Natural killer cell (primary cell): Measurements from ENCODE around the gene SPPL3. TPM values are rescaled to one million over a fixed set of nuclear protein-coding genes. Genes with fewer than 3 reads are reported as not detected.

Experiments used
- ATAC-seq, 3 donors: fragments of 150-1000 bp in 2 of 3; fragments of 200-7000 bp in 1 of 3; cut with Tn5 transposase; 1 replicate in 1 of 3; 2 replicates in 2 of 3; pipeline ENCODE4 v1.10.0; 2021; ENCODE audit warnings: mild to moderate bottlenecking in 2 of 3, moderate library complexity in 2 of 3
- DNase-seq, 2 donors: peaks; one replicate each; pipeline versions ENCODE4 v3.0.0 to v3.0.0-alpha.2; 2013 to 2021; ENCODE audit warnings: mixed read lengths in 1 of 2
- H3K27ac ChIP-seq: one replicate; pipeline ENCODE4 v1.5.1; 2013; ENCODE audit warnings: mild to moderate bottlenecking, low read length
- H3K27me3 ChIP-seq: one replicate; pipeline ENCODE4 v1.6.1; 2013; ENCODE audit warnings: low read length; ENCODE audit not compliant: control insufficient read depth, insufficient read depth
- H3K36me3 ChIP-seq: one replicate; pipeline ENCODE4 v1.6.1; 2013; ENCODE audit warnings: low read length; ENCODE audit not compliant: control insufficient read depth, insufficient read depth
- H3K4me1 ChIP-seq: one replicate; pipeline ENCODE4 v1.6.1; 2013; ENCODE audit warnings: low read length; ENCODE audit not compliant: control insufficient read depth, insufficient read depth
- H3K4me3 ChIP-seq: one replicate; pipeline ENCODE4 v1.5.1; 2013; ENCODE audit warnings: low read length
- H3K9me3 ChIP-seq: one replicate; pipeline ENCODE4 v1.6.1; 2013; ENCODE audit warnings: low read length; ENCODE audit not compliant: control insufficient read depth, insufficient read depth
- H3K27ac Mint-ChIP-seq, 2 donors: one replicate each; pipeline ENCODE4 v1.8.0; 2022; ENCODE audit warnings: mild to moderate bottlenecking in 2 of 2, mixed read lengths in 2 of 2, moderate library complexity in 1 of 2
- H3K27me3 Mint-ChIP-seq, 2 donors: one replicate each; pipeline ENCODE4 v1.8.0; 2022; ENCODE audit warnings: low read depth in 2 of 2, mixed read lengths in 2 of 2
- H3K36me3 Mint-ChIP-seq: one replicate; pipeline ENCODE4 v1.8.0; 2022; ENCODE audit warnings: mixed read lengths
- H3K4me1 Mint-ChIP-seq, 2 donors: one replicate each; pipeline ENCODE4 v1.8.0; 2022; ENCODE audit warnings: mixed read lengths in 2 of 2
- H3K4me3 Mint-ChIP-seq: one replicate; pipeline ENCODE4 v1.8.0; 2022; ENCODE audit warnings: mild to moderate bottlenecking, moderate library complexity, mixed read lengths
- H3K9me3 Mint-ChIP-seq, 2 donors: one replicate each; pipeline ENCODE4 v1.8.0; 2022; ENCODE audit warnings: mixed read lengths in 2 of 2
- WGBS: methylation state at CpG from one replicate; pipeline ENCODE4 v1.1.7; 2013; ENCODE audit warnings: missing lambda C conversion rate; ENCODE audit not compliant: insufficient coverage; 5-methylcytosine and 5-hydroxymethylcytosine counted together
- intact Hi-C: fragments of 100-400 bp; cut with micrococcal nuclease; formaldehyde crosslinking; loops from one replicate; pipeline ENCODE4 v1.14.2; 2022
- total RNA-seq, 4 donors: library from RNA; stranded (reverse); fragments of 120-200 nt in 1 of 4; gene quantifications; one replicate each; pipeline versions ENCODE4 v1.2.3 to v1.2.4, GENCODE V29; 2013 to 2022
- TF ChIP-seq, protein P1 (sequence below): fragments of 200-600 bp; IDR thresholded peaks from one replicate; pipeline ENCODE4 v1.8.0; 2022; ENCODE audit warnings: antibody characterized with exemption

SPPL3 gene
- total RNA-seq, 3 donors from 2014 or later (not counting 1 experiment from before 2014, with no cell fraction given) = 31.5 to 40.2 (median 39.9) TPM

DNA sequence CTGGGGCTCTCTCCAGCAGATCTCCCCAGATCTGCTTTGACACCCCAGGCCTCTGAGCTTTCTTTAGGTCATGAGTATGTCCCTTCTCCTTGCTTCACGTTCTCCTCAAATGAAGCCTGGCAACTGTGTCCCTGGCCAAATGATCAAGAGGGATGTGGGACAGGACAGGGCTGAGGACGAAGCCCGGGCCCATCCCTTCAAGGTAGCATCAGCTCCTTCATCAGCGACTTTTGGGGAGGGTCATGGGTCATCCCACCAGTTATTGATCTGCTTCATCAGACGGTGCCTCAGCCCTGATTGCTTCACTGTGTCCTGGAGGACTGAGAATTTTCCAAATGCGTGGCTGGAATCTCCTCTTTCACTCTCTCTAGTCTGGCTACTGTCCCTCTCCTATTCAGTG lies 146.2 kb downstream of the SPPL3 start:
- Mint-ChIP-seq H3K9me3 (no peaks in the 10 kb centered on the region), H3K27me3 (no peaks in the 10 kb centered on the region), H3K4me3 (no peak overlapping the region), H3K4me1 (no peaks in the 10 kb centered on the region), H3K27ac (no peak overlapping the region), H3K36me3 (peaks cover 10% of the 10 kb centered on the region)
- Histone ChIP-seq H3K27me3 (no peaks in the 10 kb centered on the region), H3K27ac (no peak overlapping the region), H3K4me1 (no peaks in the 10 kb centered on the region), H3K4me3 (no peak overlapping the region), H3K9me3 (peaks cover 4% of the 10 kb centered on the region), H3K36me3 (peaks cover 6% of the 10 kb centered on the region)
- TF ChIP-seq, protein P1, sequence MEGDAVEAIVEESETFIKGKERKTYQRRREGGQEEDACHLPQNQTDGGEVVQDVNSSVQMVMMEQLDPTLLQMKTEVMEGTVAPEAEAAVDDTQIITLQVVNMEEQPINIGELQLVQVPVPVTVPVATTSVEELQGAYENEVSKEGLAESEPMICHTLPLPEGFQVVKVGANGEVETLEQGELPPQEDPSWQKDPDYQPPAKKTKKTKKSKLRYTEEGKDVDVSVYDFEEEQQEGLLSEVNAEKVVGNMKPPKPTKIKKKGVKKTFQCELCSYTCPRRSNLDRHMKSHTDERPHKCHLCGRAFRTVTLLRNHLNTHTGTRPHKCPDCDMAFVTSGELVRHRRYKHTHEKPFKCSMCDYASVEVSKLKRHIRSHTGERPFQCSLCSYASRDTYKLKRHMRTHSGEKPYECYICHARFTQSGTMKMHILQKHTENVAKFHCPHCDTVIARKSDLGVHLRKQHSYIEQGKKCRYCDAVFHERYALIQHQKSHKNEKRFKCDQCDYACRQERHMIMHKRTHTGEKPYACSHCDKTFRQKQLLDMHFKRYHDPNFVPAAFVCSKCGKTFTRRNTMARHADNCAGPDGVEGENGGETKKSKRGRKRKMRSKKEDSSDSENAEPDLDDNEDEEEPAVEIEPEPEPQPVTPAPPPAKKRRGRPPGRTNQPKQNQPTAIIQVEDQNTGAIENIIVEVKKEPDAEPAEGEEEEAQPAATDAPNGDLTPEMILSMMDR = no peak
- ATAC-seq = no peak
- no peak for DNase-seq
- WGBS = 92% methylated on average over 6 of the region's 6 CpGs
- intact Hi-C loops = no loop called here

DNA sequence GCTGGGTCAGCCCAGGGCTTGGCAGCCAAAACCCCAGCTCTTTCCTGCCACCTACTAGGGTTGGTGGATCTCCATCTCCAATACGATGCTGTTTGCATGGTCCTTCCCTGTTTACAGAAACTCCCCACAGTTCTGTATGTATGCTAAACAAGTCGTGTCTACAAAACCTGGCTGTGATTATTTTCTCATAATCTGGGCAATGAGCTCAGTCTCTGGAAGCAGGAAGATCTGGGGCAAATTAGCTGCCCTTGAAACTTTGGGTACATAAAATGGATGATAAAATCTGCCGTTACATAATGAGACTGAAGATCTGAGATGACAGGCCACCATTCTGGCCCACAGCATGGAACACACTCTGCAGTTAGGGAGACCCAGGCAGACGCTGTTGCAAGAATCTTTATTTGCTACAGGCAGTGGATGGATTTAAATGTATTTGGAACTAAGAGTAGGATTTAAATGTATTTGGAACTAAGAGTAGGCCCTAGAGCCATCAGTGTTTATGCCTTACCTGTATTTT lies 146.9 kb downstream of the SPPL3 start:
- Histone ChIP-seq H3K36me3 (peaks cover 4% of the 10 kb centered on the region), H3K27ac (no peak overlapping the region), H3K9me3 (peaks cover 4% of the 10 kb centered on the region), H3K27me3 (no peaks in the 10 kb centered on the region), H3K4me3 (no peak overlapping the region), H3K4me1 (no peaks in the 10 kb centered on the region)
- TF ChIP-seq, protein P1 = no peak
- no peak overlapping the region for H3K4me3 Mint-ChIP-seq
- WGBS = 89% methylated on average over 4 of the region's 4 CpGs
- H3K9me3 Mint-ChIP-seq = no peaks in the 10 kb centered on the region
- H3K27me3 Mint-ChIP-seq = no peaks in the 10 kb centered on the region
- no peaks in the 10 kb centered on the region for H3K4me1 Mint-ChIP-seq
- no peak for DNase-seq
- intact Hi-C loops = no loop called here
- H3K36me3 Mint-ChIP-seq = peaks cover 10% of the 10 kb centered on the region
- no peak overlapping the region for H3K27ac Mint-ChIP-seq
- no peak for ATAC-seq

DNA sequence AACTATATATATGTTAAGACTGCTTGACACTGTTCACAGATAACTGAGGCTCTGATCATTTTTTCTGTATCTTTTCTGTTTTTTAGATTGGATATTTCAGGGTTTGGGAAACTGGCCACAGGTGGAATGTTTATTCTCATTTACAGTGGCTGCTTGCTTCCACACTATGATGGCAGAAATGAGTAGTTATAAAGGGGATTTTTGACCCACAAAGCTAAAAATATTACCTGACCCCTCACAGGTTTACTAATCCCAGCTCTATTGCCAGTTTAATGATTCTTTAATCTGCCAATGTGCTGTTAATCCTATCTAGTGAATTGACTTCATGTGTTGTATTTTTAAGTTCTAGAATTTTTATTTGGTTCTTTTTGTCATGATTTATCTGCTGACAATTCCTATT lies 148.9 kb downstream of the SPPL3 start:
- intact Hi-C loops = no loop called here
- no peaks in the 10 kb centered on the region for H3K27me3 ChIP-seq
- no peak overlapping the region for H3K27ac ChIP-seq
- H3K4me1 ChIP-seq = no peaks in the 10 kb centered on the region
- TF ChIP-seq, protein P1 = no peak
- H3K9me3 ChIP-seq = peaks cover 4% of the 10 kb centered on the region
- DNase-seq (no peak), ATAC-seq (no peak)
- no peak overlapping the region for H3K27ac Mint-ChIP-seq
- H3K4me3 ChIP-seq = no peak overlapping the region
- H3K4me1 Mint-ChIP-seq = no peaks in the 10 kb centered on the region
- peaks cover 10% of the 10 kb centered on the region for H3K36me3 Mint-ChIP-seq
- no peak overlapping the region for H3K4me3 Mint-ChIP-seq
- no peaks in the 10 kb centered on the region for H3K36me3 ChIP-seq
- H3K27me3 Mint-ChIP-seq = peaks cover 0 to 4% of the 10 kb centered on the region in 2 donors
- no peaks in the 10 kb centered on the region for H3K9me3 Mint-ChIP-seq

- Histone ChIP-seq H3K4me3 (no peak overlapping the region), H3K4me1 (no peaks in the 10 kb centered on the region), H3K27ac (no peak overlapping the region), H3K36me3 (no peaks in the 10 kb centered on the region), H3K27me3 (no peaks in the 10 kb centered on the region), H3K9me3 (peaks cover 4% of the 10 kb centered on the region)
- Mint-ChIP-seq H3K36me3 (peaks cover 10% of the 10 kb centered on the region), H3K4me3 (no peak overlapping the region), H3K9me3 (no peaks in the 10 kb centered on the region), H3K27me3 (peaks cover 0 to 4% of the 10 kb centered on the region in 2 donors), H3K27ac (no peak overlapping the region), H3K4me1 (no peaks in the 10 kb centered on the region)
- TF ChIP-seq, protein P1 = no peak
- intact Hi-C loops = no loop called here
- ATAC-seq (no peak), DNase-seq (no peak)
These were observed 149.4 kb downstream of the SPPL3 start for GRCh38 chr12:120754792-120755191.
